MM.1S (cell line): ENCODE results near the gene CCDC190.

Source experiments
- CTCF ChIP-seq: fragments of 300-600 bp; sonication (generic); IDR thresholded peaks from 2 replicates; pipeline ENCODE4 v1.5.1; 2016; ENCODE audit warnings: antibody characterized with exemption, low read length, mixed read lengths
- EZH2 ChIP-seq: fragments of 300-600 bp; sonication (generic); optimal IDR thresholded peaks from 2 replicates; pipeline ENCODE3; 2017; ENCODE audit warnings: low read depth, mild to moderate bottlenecking, antibody characterized with exemption, low read length, mixed read lengths

GRCh38 chr1:162876751-162877150 lies 15.8 kb upstream of the CCDC190 start:
- TF ChIP-seq CTCF (no peak), EZH2 (no peak)
